Loucy (cell line): ENCODE measurements around the gene AADAC.

Experiments
- H2AFZ ChIP-seq: fragments of 200-600 bp; sonication (generic); 2 replicates; pipeline ENCODE4 v1.6.0; 2016; ENCODE audit warnings: antibody characterized with exemption, mild to moderate bottlenecking, low read length, moderate library complexity
- H3F3A ChIP-seq: fragments of 200-600 bp; 2 replicates; pipeline ENCODE4 v1.6.0; 2016; ENCODE audit warnings: antibody characterized with exemption, low read depth, mild to moderate bottlenecking
- H3K27me3 ChIP-seq: fragments of 200-600 bp; sonication (generic); 2 replicates; pipeline ENCODE4 v1.6.1; 2014; ENCODE audit warnings: low read length, mild to moderate bottlenecking; ENCODE audit not compliant: insufficient read depth, poor library complexity, severe bottlenecking
- H3K36me3 ChIP-seq: fragments of 200-600 bp; sonication (generic); 2 replicates; pipeline ENCODE4 v1.6.1; 2016; ENCODE audit warnings: low read length; ENCODE audit not compliant: insufficient read depth
- H3K4me1 ChIP-seq: fragments of 200-600 bp; sonication (generic); 2 replicates; pipeline ENCODE4 v1.5.1; 2014; ENCODE audit warnings: low read length, mild to moderate bottlenecking; ENCODE audit not compliant: insufficient read depth, poor library complexity, severe bottlenecking
- H3K4me2 ChIP-seq: fragments of 200-600 bp; sonication (generic); 2 replicates; pipeline ENCODE4 v1.6.0; 2014; ENCODE audit warnings: antibody characterized with exemption, low read length, low read depth, mild to moderate bottlenecking; ENCODE audit not compliant: poor library complexity, severe bottlenecking
- H3K4me3 ChIP-seq: fragments of 200-600 bp; sonication (generic); 2 replicates; pipeline ENCODE4 v1.5.1; 2014; ENCODE audit warnings: low read length, mild to moderate bottlenecking, mixed read lengths; ENCODE audit not compliant: poor library complexity, severe bottlenecking
- H3K79me2 ChIP-seq: fragments of 200-600 bp; sonication (generic); 2 replicates; pipeline ENCODE4 v1.6.1; 2014; ENCODE audit warnings: low read length; ENCODE audit not compliant: insufficient read depth
- H3K9ac ChIP-seq: fragments of 200-600 bp; sonication (generic); 2 replicates; pipeline ENCODE4 v1.6.0; 2014; ENCODE audit warnings: mild to moderate bottlenecking, low read depth, low read length, moderate library complexity; ENCODE audit not compliant: poor library complexity, severe bottlenecking
- H3K9me2 ChIP-seq: fragments of 200-600 bp; sonication (generic); replicated peaks from 2 replicates; pipeline ENCODE4 v1.6.1; 2016; ENCODE audit warnings: low read depth, low read length, mixed read lengths
- H3K9me3 ChIP-seq: fragments of 200-600 bp; sonication (generic); 2 replicates; pipeline ENCODE4 v1.6.1; 2014; ENCODE audit warnings: mild to moderate bottlenecking, antibody characterized with exemption, low read length, low read depth; ENCODE audit not compliant: insufficient read depth
- H4K20me1 ChIP-seq: fragments of 200-600 bp; sonication (generic); 2 replicates; pipeline ENCODE4 v1.6.0; 2014; ENCODE audit warnings: antibody characterized with exemption, low read length, mild to moderate bottlenecking; ENCODE audit not compliant: insufficient read depth, poor library complexity, severe bottlenecking
- CTCF ChIP-seq: fragments of 200-600 bp; sonication (generic); conservative IDR thresholded peaks from 2 replicates; pipeline ENCODE4 v1.5.1; 2014; ENCODE audit warnings: mild to moderate bottlenecking, antibody characterized with exemption, low read length
- EZH2phosphoT487 ChIP-seq: fragments of 200-600 bp; IDR thresholded peaks from 2 replicates; pipeline ENCODE4 v1.6.1; 2018; ENCODE audit warnings: antibody characterized with exemption, mild to moderate bottlenecking, moderate library complexity, borderline replicate concordance

AADAC gene

GRCh38 chr3:151772825-151773480, 41.0 kb upstream of the AADAC start:
- Histone ChIP-seq H3K4me1 (peaks cover 12% of the 10 kb centered on the region), H3K9ac (no peak overlapping the region), H3K36me3 (no peaks in the 10 kb centered on the region), H3K4me3 (no peak overlapping the region), H3K79me2 (no peaks in the 10 kb centered on the region), H3F3A (no peaks in the 10 kb centered on the region), H4K20me1 (no peaks in the 10 kb centered on the region), H3K27me3 (no peaks in the 10 kb centered on the region), H3K9me3 (no peaks in the 10 kb centered on the region), H3K4me2 (no peak overlapping the region), H2AFZ (no peak overlapping the region), H3K9me2 (no peaks in the 10 kb centered on the region)
- TF ChIP-seq EZH2phosphoT487 = no peak
- no peak for TF ChIP-seq CTCF

GRCh38 chr3:151774235-151774634, 39.7 kb upstream of the AADAC start:
- H3F3A ChIP-seq = no peaks in the 10 kb centered on the region
- no peaks in the 10 kb centered on the region for H3K9me3 ChIP-seq
- peaks cover 12% of the 10 kb centered on the region for H3K4me1 ChIP-seq
- no peaks in the 10 kb centered on the region for H3K36me3 ChIP-seq
- TF ChIP-seq CTCF = no peak
- TF ChIP-seq EZH2phosphoT487 = no peak
- no peaks in the 10 kb centered on the region for H3K9me2 ChIP-seq
- H2AFZ ChIP-seq = no peak overlapping the region
- H3K27me3 ChIP-seq = no peaks in the 10 kb centered on the region
- H3K9ac ChIP-seq = no peak overlapping the region
- H4K20me1 ChIP-seq = no peaks in the 10 kb centered on the region
- H3K4me3 ChIP-seq = no peak overlapping the region
- H3K79me2 ChIP-seq = no peaks in the 10 kb centered on the region
- H3K4me2 ChIP-seq = no peak overlapping the region

- no peak overlapping the region for H3K4me2 ChIP-seq
- H3K9me3 ChIP-seq = no peaks in the 10 kb centered on the region
- H3F3A ChIP-seq = no peaks in the 10 kb centered on the region
- no peaks in the 10 kb centered on the region for H3K9me2 ChIP-seq
- no peaks in the 10 kb centered on the region for H3K79me2 ChIP-seq
- no peak overlapping the region for H3K4me3 ChIP-seq
- peaks cover 12% of the 10 kb centered on the region for H3K4me1 ChIP-seq
- no peaks in the 10 kb centered on the region for H3K36me3 ChIP-seq
- H4K20me1 ChIP-seq = no peaks in the 10 kb centered on the region
- TF ChIP-seq EZH2phosphoT487 (no peak), CTCF (no peak)
- H2AFZ ChIP-seq = peak overlapping the region; percentile 65
- H3K27me3 ChIP-seq = no peaks in the 10 kb centered on the region
- H3K9ac ChIP-seq = no peak overlapping the region
Observed at GRCh38 chr3:151774910-151775309, 39.0 kb upstream of the AADAC start.
